ENCODE measurements around the gene TRIP10. TPM values are rescaled to one million over a fixed set of nuclear protein-coding genes. Genes with fewer than 3 reads are reported as not detected.

The TRIP10 gene
- total and polyA plus RNA-seq, 2 of the 8 experiments (the other 6 are each of a cell fraction or from before 2014, with no cell fraction given): 27.8 to 69.5 TPM

GRCh38 chr19:6696239-6696820 lies 43.1 kb upstream of the TRIP10 start:
- no peak overlapping the region for H2BK20ac ChIP-seq (ENCODE audit: low read length)
- no peak overlapping the region for H4K91ac ChIP-seq (replicated peaks; ENCODE audit: insufficient read length, low read length)
- no peaks in the 10 kb centered on the region for H3K9me3 ChIP-seq (ENCODE audit: insufficient read depth in 2 of 2, low read depth in 1 of 2, low read length in 1 of 2)
- H3K4me2 ChIP-seq (ENCODE audit: insufficient read depth in 1 of 2, low read depth in 2 of 2, low read length in 2 of 2): no peak overlapping the region
- no peak overlapping the region for H2BK5ac ChIP-seq (ENCODE audit: low read depth, low read length)
- H3K18ac ChIP-seq (ENCODE audit: extremely low read depth, low read length): no peak overlapping the region
- no peak overlapping the region for H2BK120ac ChIP-seq (replicated peaks; ENCODE audit: low read depth, low read length)
- H3K27me3 ChIP-seq (replicated peaks in 1 of 4; ENCODE audit: control insufficient read depth in 3 of 4, extremely low read depth in 1 of 4, insufficient read depth in 3 of 4, low read length in 3 of 4): no peaks in the 10 kb centered on the region
- DNase-seq (ENCODE audit: low read depth in 1 of 2, low spot score in 2 of 2) (no peak), FAIRE-seq (no peak)
- no peak overlapping the region for H4K8ac ChIP-seq (ENCODE audit: extremely low read depth, insufficient read depth, low read length)
- H4K20me1 ChIP-seq (replicated peaks in 1 of 2; ENCODE audit: control insufficient read depth in 1 of 2, insufficient read depth in 2 of 2, low read length in 2 of 2): no peaks in the 10 kb centered on the region
- H4K5ac ChIP-seq (ENCODE audit: insufficient read length, low read depth, low read length): no peak overlapping the region
- no peak for TF ChIP-seq SP2 (IDR thresholded peaks at IDR 0.05; ENCODE audit: low read length)
- TF ChIP-seq SIN3A (conservative IDR thresholded peaks at IDR 0.05 in 1 of 2, IDR thresholded peaks at IDR 0.05 in 1 of 2; ENCODE audit: low read depth in 1 of 2, low read length in 2 of 2): no peak
- TF ChIP-seq HDAC6 (IDR thresholded peaks at IDR 0.05; ENCODE audit: low read depth, low read length): no peak
- H3K23me2 ChIP-seq (ENCODE audit: low read depth, low read length): no peaks in the 10 kb centered on the region
- no peaks in the 10 kb centered on the region for H3K79me1 ChIP-seq (ENCODE audit: low read depth, low read length)
- no peaks in the 10 kb centered on the region for H3K4me1 ChIP-seq (replicated peaks in 1 of 4; ENCODE audit: control insufficient read depth in 3 of 4, insufficient read depth in 4 of 4, low read length in 3 of 4)
- H3K4me3 ChIP-seq (ENCODE audit: extremely low read depth in 1 of 4, insufficient read depth in 2 of 4, low read depth in 3 of 4, low read length in 4 of 4): no peak overlapping the region
- H3K4ac ChIP-seq (replicated peaks; ENCODE audit: insufficient read length, low read depth, low read length): no peak overlapping the region
- no peak overlapping the region for H2AFZ ChIP-seq (ENCODE audit: low read length)
- H3K36me3 ChIP-seq (ENCODE audit: control insufficient read depth in 2 of 4, insufficient read depth in 4 of 4, low read length in 3 of 4): no peaks in the 10 kb centered on the region
- H2AK5ac ChIP-seq (ENCODE audit: low read depth, low read length): no peak overlapping the region
- H3K9ac ChIP-seq (replicated peaks in 1 of 4; ENCODE audit: extremely low read depth in 1 of 4, low read depth in 3 of 4, low read length in 3 of 4): no peak overlapping the region
- WGBS, 2 experiments (ENCODE audit: extremely low coverage in 1 of 2, insufficient coverage in 1 of 2, insufficient read length in 1 of 2, insufficient replicate concordance in 2 of 2, low coverage in 1 of 2, low lambda C conversion rate in 2 of 2, missing lambda C conversion rate in 1 of 2): 96% methylated on average over 13 of the region's 18 CpGs; no CpG with 5 or more reads in 1 of the 2 experiments
- H3K79me2 ChIP-seq (ENCODE audit: control insufficient read depth in 1 of 2, insufficient read depth in 2 of 2, low read length in 2 of 2): no peaks in the 10 kb centered on the region
- H2BK12ac ChIP-seq (ENCODE audit: low read depth, low read length): no peak overlapping the region
- CTCF ChIA-PET (ENCODE audit: partially characterized antibody): no interaction called here
- no peak overlapping the region for H2BK15ac ChIP-seq (ENCODE audit: low read length)
- no peak overlapping the region for H3K27ac ChIP-seq (ENCODE audit: low read depth, low read length)
- no peak overlapping the region for H3K56ac ChIP-seq (replicated peaks; ENCODE audit: insufficient read length, low read depth, low read length)
- POLR2A ChIA-PET (ENCODE audit: partially characterized antibody): no interaction called here
- H3K23ac ChIP-seq (ENCODE audit: insufficient read length): no peak overlapping the region
- H3K14ac ChIP-seq (ENCODE audit: insufficient read length): no peak overlapping the region
